Mesenchymal stem cell (in vitro differentiated cells and primary cell): ENCODE results near the gene RPL41.

Experiments used
- DNase-seq: peaks from one replicate; pipeline ENCODE4 v3.0.0-alpha.2; 2013
- H2AFZ ChIP-seq: one replicate; pipeline ENCODE4 v1.6.1; 2013; ENCODE audit warnings: low read depth, mild to moderate bottlenecking, control low read depth, inconsistent platforms, low read length, moderate library complexity
- H2AK5ac ChIP-seq: 2 replicates; pipeline ENCODE4 v1.6.1; 2013; ENCODE audit warnings: low read length, moderate library complexity, mild to moderate bottlenecking, inconsistent platforms; ENCODE audit not compliant: severe bottlenecking
- H2BK120ac ChIP-seq: one replicate; pipeline ENCODE4 v1.6.1; 2013; ENCODE audit warnings: low read depth, mild to moderate bottlenecking, inconsistent platforms, low read length, moderate library complexity
- H2BK12ac ChIP-seq, 2 experiments: one replicate each; pipeline ENCODE4 v1.6.1; 2013; ENCODE audit warnings: inconsistent platforms in 2 of 2, low read length in 2 of 2, mild to moderate bottlenecking in 2 of 2, moderate library complexity in 2 of 2, control low read depth in 1 of 2
- H2BK15ac ChIP-seq: one replicate; pipeline ENCODE4 v1.6.1; 2013; ENCODE audit warnings: mild to moderate bottlenecking, low read depth, inconsistent platforms; ENCODE audit not compliant: poor library complexity, severe bottlenecking
- H2BK5ac ChIP-seq: 2 replicates; pipeline ENCODE4 v1.6.1; 2013; ENCODE audit warnings: low read depth, mild to moderate bottlenecking, low read length, control low read depth, inconsistent platforms; ENCODE audit not compliant: poor library complexity, severe bottlenecking
- H3K14ac ChIP-seq, 2 experiments: one replicate each; pipeline ENCODE4 v1.6.1; 2013; ENCODE audit warnings: inconsistent platforms in 2 of 2, low read length in 2 of 2, control low read depth in 1 of 2, mild to moderate bottlenecking in 1 of 2, moderate library complexity in 1 of 2
- H3K18ac ChIP-seq, 2 experiments: one replicate each; pipeline ENCODE4 v1.6.1; 2013; ENCODE audit warnings: inconsistent platforms in 2 of 2, low read length in 2 of 2, control low read depth in 1 of 2, low read depth in 1 of 2, mild to moderate bottlenecking in 1 of 2
- H3K23ac ChIP-seq, 2 experiments: one replicate each; pipeline ENCODE4 v1.6.1; 2013; ENCODE audit warnings: inconsistent platforms in 2 of 2, low read length in 2 of 2, mild to moderate bottlenecking in 2 of 2, moderate library complexity in 2 of 2, control low read depth in 1 of 2
- H3K27ac ChIP-seq: 2 replicates; pipeline ENCODE4 v1.5.1; 2013; ENCODE audit warnings: mild to moderate bottlenecking, moderate library complexity, low read length, control low read depth, inconsistent platforms; ENCODE audit not compliant: poor library complexity, severe bottlenecking
- H3K27me3 ChIP-seq, 2 experiments: 2 replicates each; pipeline versions ENCODE4 v1.6.1 to v1.7.0; 2013; ENCODE audit warnings: low read length in 2 of 2, mild to moderate bottlenecking in 2 of 2, moderate library complexity in 2 of 2, control low read depth in 1 of 2, inconsistent platforms in 1 of 2; ENCODE audit not compliant: control insufficient read depth in 1 of 2, insufficient read depth in 1 of 2
- H3K36me3 ChIP-seq, 2 experiments: 2 replicates each; pipeline versions ENCODE4 v1.6.1 to v1.7.0; 2013; ENCODE audit warnings: low read length in 2 of 2, control low read depth in 1 of 2, inconsistent platforms in 1 of 2, low read depth in 1 of 2, mild to moderate bottlenecking in 1 of 2; ENCODE audit not compliant: insufficient read depth in 2 of 2, control insufficient read depth in 1 of 2
- H3K4ac ChIP-seq, 2 experiments: one replicate each; pipeline ENCODE4 v1.6.1; 2013; ENCODE audit warnings: inconsistent platforms in 2 of 2, low read length in 2 of 2, mild to moderate bottlenecking in 2 of 2, moderate library complexity in 2 of 2, control low read depth in 1 of 2, low read depth in 1 of 2
- H3K4me1 ChIP-seq: 2 replicates; pipeline ENCODE4 v1.6.1; 2013; ENCODE audit warnings: low read depth, low read length, control low read depth; ENCODE audit not compliant: control insufficient read depth, insufficient read depth
- H3K4me2 ChIP-seq: 2 replicates; pipeline ENCODE4 v1.6.1; 2013; ENCODE audit warnings: low read length, mild to moderate bottlenecking, inconsistent platforms; ENCODE audit not compliant: poor library complexity, severe bottlenecking
- H3K4me3 ChIP-seq, 2 experiments: 2 replicates each; pipeline versions ENCODE4 v1.5.1 to v1.7.0; 2013; ENCODE audit warnings: low read length in 2 of 2, mild to moderate bottlenecking in 2 of 2, control low read depth in 1 of 2, low read depth in 1 of 2; ENCODE audit not compliant: insufficient read depth in 1 of 2
- H3K79me1 ChIP-seq: replicated peaks from 2 replicates; pipeline ENCODE4 v1.6.1; 2013; ENCODE audit warnings: mild to moderate bottlenecking, control low read depth, low read length, inconsistent platforms; ENCODE audit not compliant: poor library complexity, severe bottlenecking
- H3K9ac ChIP-seq: 2 replicates; pipeline ENCODE4 v1.7.0; 2013; ENCODE audit warnings: mild to moderate bottlenecking, low read length, moderate library complexity
- H3K9me3 ChIP-seq: 2 replicates; pipeline ENCODE4 v1.7.0; 2013; ENCODE audit warnings: mild to moderate bottlenecking, low read length; ENCODE audit not compliant: control insufficient read depth
- H4K8ac ChIP-seq: one replicate; pipeline ENCODE4 v1.6.1; 2013; ENCODE audit warnings: inconsistent platforms, mild to moderate bottlenecking, low read length, moderate library complexity
- H4K91ac ChIP-seq: one replicate; pipeline ENCODE4 v1.6.1; 2013; ENCODE audit warnings: mild to moderate bottlenecking, low read length, inconsistent platforms
- WGBS: methylation state at CpG from one replicate; pipeline ENCODE4 v1.1.7; 2013; ENCODE audit warnings: mixed read lengths; 5-methylcytosine and 5-hydroxymethylcytosine counted together

RPL41 gene

DNA sequence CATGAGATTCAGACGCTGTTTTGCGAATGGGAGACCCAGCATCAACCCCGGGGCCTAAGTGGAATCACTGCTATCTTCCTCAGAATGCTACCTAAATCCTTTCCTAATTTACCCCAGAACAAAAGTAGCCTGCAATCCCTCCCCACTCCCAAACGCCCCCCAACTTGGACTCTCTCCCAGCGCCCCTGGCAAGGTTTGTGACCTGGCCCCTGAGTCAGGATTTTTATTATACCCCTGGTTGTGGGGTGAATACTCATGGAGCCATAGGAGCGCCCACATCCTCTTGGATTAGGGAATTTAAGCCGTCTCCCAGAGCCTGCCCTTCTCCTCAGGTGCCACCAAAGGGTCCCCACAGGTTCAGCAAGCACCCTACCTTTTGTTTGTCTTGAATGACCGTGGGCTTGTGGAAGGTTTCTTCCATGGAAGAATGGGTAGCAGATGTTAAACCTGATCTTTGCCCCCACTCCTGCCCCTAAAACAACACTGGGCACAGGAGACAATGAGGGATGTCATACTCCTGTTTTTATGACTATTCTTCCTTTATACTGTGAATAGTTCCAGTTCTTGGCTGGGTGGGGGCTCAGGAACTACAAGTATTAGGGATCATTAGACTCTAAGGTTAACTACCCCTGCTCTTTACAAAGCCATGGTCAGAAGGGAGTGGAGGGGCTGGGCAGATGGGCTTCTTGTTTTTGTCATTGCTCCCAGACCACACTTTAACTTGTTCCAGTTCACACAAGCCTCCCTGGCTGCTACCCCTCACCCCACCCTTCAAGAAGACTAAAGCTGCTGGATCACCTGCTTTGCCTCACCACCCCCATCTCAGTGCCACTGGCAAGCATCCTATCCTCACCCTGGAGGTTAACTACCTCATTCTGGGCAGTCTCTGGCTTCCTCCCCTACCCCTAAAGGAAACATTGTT, 36.6 kb downstream of the RPL41 start:
- H2AK5ac ChIP-seq, result peak overlapping the region; percentile 79
- H3K4me3 ChIP-seq, result peak overlapping the region; percentile 54 to 93
- H2BK12ac ChIP-seq, result no peak overlapping the region
- H2BK5ac ChIP-seq, result no peak overlapping the region
- H2BK120ac ChIP-seq, result no peak overlapping the region
- H3K9me3 ChIP-seq, result no peaks in the 10 kb centered on the region
- H3K4me1 ChIP-seq, result peaks cover 13% of the 10 kb centered on the region
- peak overlapping the region in 1 of 2 experiments; percentile 36 for H3K14ac ChIP-seq
- H3K4me2 ChIP-seq, result peak overlapping the region; percentile 91
- H3K27me3 ChIP-seq, result no peaks in the 10 kb centered on the region
- peak overlapping the region; percentile 16 to 53 for H3K23ac ChIP-seq
- DNase-seq, result no peak
- H3K9ac ChIP-seq, result peak overlapping the region; percentile 98
- H4K91ac ChIP-seq, result peak overlapping the region; percentile 70
- peak overlapping the region; percentile 49 to 64 for H3K18ac ChIP-seq
- H3K4ac ChIP-seq, result peak overlapping the region in 1 of 2 experiments; percentile 2
- H4K8ac ChIP-seq, result peak overlapping the region; percentile 76
- no peak overlapping the region for H2AFZ ChIP-seq
- H3K36me3 ChIP-seq, result peaks cover 16 to 19% of the 10 kb centered on the region in 2 experiments
- no peak overlapping the region for H3K27ac ChIP-seq
- no peak overlapping the region for H2BK15ac ChIP-seq
- 22% methylated on average over 8 of the region's 8 CpGs for WGBS
- peaks cover 19% of the 10 kb centered on the region for H3K79me1 ChIP-seq

DNA sequence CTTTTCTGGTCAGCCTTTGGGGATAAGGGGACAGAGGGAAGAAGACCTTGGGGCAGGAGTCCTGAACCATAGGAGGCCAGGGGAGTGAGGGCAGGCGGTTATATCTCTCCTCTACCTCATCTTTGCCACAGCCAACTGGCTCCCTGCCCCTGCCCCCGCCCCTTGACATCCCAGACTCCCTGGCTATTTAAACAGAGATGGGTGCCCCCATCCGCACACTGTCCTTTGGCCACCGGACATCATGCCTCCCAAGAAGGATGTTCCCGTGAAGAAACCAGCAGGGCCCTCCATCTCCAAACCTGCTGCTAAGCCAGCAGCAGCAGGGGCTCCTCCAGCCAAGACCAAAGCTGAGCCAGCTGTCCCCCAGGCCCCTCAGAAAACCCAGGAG, 37.2 kb downstream of the RPL41 start:
- H3K4me1 ChIP-seq, result peaks cover 13% of the 10 kb centered on the region
- no peak overlapping the region for H2BK12ac ChIP-seq
- H3K36me3 ChIP-seq, result peaks cover 16 to 19% of the 10 kb centered on the region in 2 experiments
- H2AFZ ChIP-seq, result no peak overlapping the region
- H2AK5ac ChIP-seq, result no peak overlapping the region
- no peak for DNase-seq
- no peak overlapping the region for H3K4me2 ChIP-seq
- no peak overlapping the region for H3K14ac ChIP-seq
- H3K27me3 ChIP-seq, result no peaks in the 10 kb centered on the region
- H3K23ac ChIP-seq, result no peak overlapping the region
- H3K27ac ChIP-seq, result no peak overlapping the region
- H2BK5ac ChIP-seq, result no peak overlapping the region
- H3K4ac ChIP-seq, result no peak overlapping the region
- H3K9ac ChIP-seq, result peak overlapping the region; percentile 98
- no peak overlapping the region for H2BK15ac ChIP-seq
- H3K4me3 ChIP-seq, result peak overlapping the region in 1 of 2 experiments; percentile 93
- no peak overlapping the region for H3K18ac ChIP-seq
- H2BK120ac ChIP-seq, result no peak overlapping the region
- H4K91ac ChIP-seq, result no peak overlapping the region
- H3K9me3 ChIP-seq, result no peaks in the 10 kb centered on the region
- peaks cover 19% of the 10 kb centered on the region for H3K79me1 ChIP-seq
- H4K8ac ChIP-seq, result no peak overlapping the region
- 90% methylated on average over 4 of the region's 5 CpGs for WGBS

GRCh38 chr12:56154246-56154771, 37.9 kb downstream of the RPL41 start:
- WGBS, result 100% methylated on average over 1 of the region's 1 CpG
- H3K9me3 ChIP-seq, result no peaks in the 10 kb centered on the region

DNA sequence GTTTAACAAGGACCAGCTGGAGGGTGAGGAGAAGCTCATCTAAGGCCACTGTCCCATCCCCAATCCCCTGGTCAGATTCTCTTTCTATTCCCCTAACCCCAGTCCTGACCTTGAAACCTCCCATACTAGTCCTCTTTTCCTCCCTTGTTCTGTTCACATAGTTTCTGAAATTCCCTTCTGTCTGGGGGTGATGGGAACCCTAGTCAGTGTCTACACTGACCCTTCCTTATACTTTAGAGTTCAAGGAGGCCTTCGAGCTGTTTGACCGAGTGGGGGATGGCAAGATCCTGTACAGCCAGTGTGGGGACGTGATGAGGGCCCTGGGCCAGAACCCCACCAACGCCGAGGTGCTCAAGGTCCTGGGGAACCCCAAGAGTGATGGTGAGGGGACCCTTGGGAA, 38.4 kb downstream of the RPL41 start:
- DNase-seq, result no peak
- Histone ChIP-seq H2BK12ac (no peak overlapping the region), H2AFZ (no peak overlapping the region), H2BK120ac (no peak overlapping the region), H4K91ac (no peak overlapping the region), H3K27me3 (no peaks in the 10 kb centered on the region), H3K36me3 (peaks cover 21 to 24% of the 10 kb centered on the region in 2 experiments), H3K9me3 (no peaks in the 10 kb centered on the region), H3K23ac (no peak overlapping the region), H2BK5ac (no peak overlapping the region), H3K27ac (no peak overlapping the region), H2BK15ac (no peak overlapping the region), H3K79me1 (peaks cover 19% of the 10 kb centered on the region), H3K14ac (no peak overlapping the region), H4K8ac (no peak overlapping the region), H3K4me3 (no peak overlapping the region), H3K4ac (no peak overlapping the region), H3K4me2 (no peak overlapping the region), H3K18ac (no peak overlapping the region), H2AK5ac (no peak overlapping the region), H3K4me1 (peaks cover 13% of the 10 kb centered on the region), H3K9ac (no peak overlapping the region)
- WGBS, result 100% methylated on average over 5 of the region's 5 CpGs

More at GRCh38 chr12:56154246-56154771, 37.9 kb downstream of the RPL41 start:
- H2BK5ac ChIP-seq, result no peak overlapping the region
- no peak overlapping the region for H4K8ac ChIP-seq
- DNase-seq, result no peak
- H3K27ac ChIP-seq, result no peak overlapping the region
- no peak overlapping the region for H2AFZ ChIP-seq
- H3K4ac ChIP-seq, result no peak overlapping the region
- no peak overlapping the region for H2BK120ac ChIP-seq
- no peak overlapping the region for H4K91ac ChIP-seq
- H2BK12ac ChIP-seq, result no peak overlapping the region
- H3K23ac ChIP-seq, result no peak overlapping the region
- no peak overlapping the region for H2BK15ac ChIP-seq
- H3K4me2 ChIP-seq, result no peak overlapping the region
- peak overlapping the region; percentile 43 for H3K9ac ChIP-seq
- H2AK5ac ChIP-seq, result no peak overlapping the region
- H3K14ac ChIP-seq, result no peak overlapping the region
- no peak overlapping the region for H3K4me3 ChIP-seq
- peaks cover 13% of the 10 kb centered on the region for H3K4me1 ChIP-seq
- peaks cover 19% of the 10 kb centered on the region for H3K79me1 ChIP-seq
- H3K36me3 ChIP-seq, result peaks cover 16 to 19% of the 10 kb centered on the region in 2 experiments
- no peak overlapping the region for H3K18ac ChIP-seq
- H3K27me3 ChIP-seq, result no peaks in the 10 kb centered on the region
